H9 (cell line): ENCODE measurements around the gene ARHGEF10L. TPM values are rescaled to one million over a fixed set of nuclear protein-coding genes. Genes with fewer than 3 reads are reported as not detected.

Experiments used
- DNase-seq: peaks from one replicate; pipeline ENCODE4 v3.0.0-alpha.2; 2017
- H2AFZ ChIP-seq: one replicate; pipeline ENCODE4 v1.6.1; 2013; ENCODE audit warnings: mild to moderate bottlenecking, low read length, control low read depth, moderate library complexity
- H2AK5ac ChIP-seq: 2 replicates; pipeline ENCODE4 v1.6.1; 2013; ENCODE audit warnings: low read length, control low read depth, mixed read lengths; ENCODE audit not compliant: insufficient read length
- H2BK120ac ChIP-seq: one replicate; pipeline ENCODE4 v1.6.1; 2013; ENCODE audit warnings: low read depth, mild to moderate bottlenecking, low read length, control low read depth, inconsistent platforms; ENCODE audit not compliant: poor library complexity, severe bottlenecking
- H2BK12ac ChIP-seq: 2 replicates; pipeline ENCODE4 v1.6.1; 2013; ENCODE audit warnings: low read length, control low read depth, mixed read lengths, low read depth; ENCODE audit not compliant: insufficient read length
- H2BK15ac ChIP-seq: 2 replicates; pipeline ENCODE4 v1.6.1; 2013; ENCODE audit warnings: low read depth, low read length, control low read depth
- H2BK20ac ChIP-seq: one replicate; pipeline ENCODE4 v1.6.1; 2013; ENCODE audit warnings: low read depth, mild to moderate bottlenecking, low read length, control low read depth, inconsistent platforms; ENCODE audit not compliant: poor library complexity, severe bottlenecking
- H2BK5ac ChIP-seq: 2 replicates; pipeline ENCODE4 v1.6.1; 2013; ENCODE audit warnings: low read length, control low read depth, mixed read lengths; ENCODE audit not compliant: insufficient read length
- H3K14ac ChIP-seq: 2 replicates; pipeline ENCODE4 v1.6.1; 2013; ENCODE audit warnings: low read length, control low read depth; ENCODE audit not compliant: insufficient read depth
- H3K18ac ChIP-seq: 2 replicates; pipeline ENCODE4 v1.6.1; 2013; ENCODE audit warnings: low read depth, mild to moderate bottlenecking, mixed read lengths, low read length, control low read depth; ENCODE audit not compliant: insufficient read length
- H3K23ac ChIP-seq: 2 replicates; pipeline ENCODE4 v1.6.1; 2013; ENCODE audit warnings: low read length, control low read depth, mixed read lengths, low read depth; ENCODE audit not compliant: insufficient read length
- H3K23me2 ChIP-seq: 2 replicates; pipeline ENCODE4 v1.6.1; 2013; ENCODE audit warnings: low read depth, mild to moderate bottlenecking, mixed read lengths, low read length, control low read depth; ENCODE audit not compliant: insufficient read length, poor library complexity, severe bottlenecking
- H3K27ac ChIP-seq: 2 replicates; pipeline ENCODE4 v1.5.1; 2013; ENCODE audit warnings: low read length, control low read depth, mixed read lengths, low read depth; ENCODE audit not compliant: insufficient read length
- H3K27me3 ChIP-seq: 2 replicates; pipeline ENCODE4 v1.6.1; 2013; ENCODE audit warnings: low read length, control low read depth, inconsistent platforms; ENCODE audit not compliant: insufficient read depth
- H3K4ac ChIP-seq: 2 replicates; pipeline ENCODE4 v1.6.1; 2013; ENCODE audit warnings: low read depth, mild to moderate bottlenecking, control low read depth, inconsistent platforms, low read length, moderate library complexity
- H3K4me1 ChIP-seq: 2 replicates; pipeline ENCODE4 v1.6.1; 2013; ENCODE audit warnings: low read length, control low read depth, inconsistent platforms; ENCODE audit not compliant: insufficient read depth
- H3K4me2 ChIP-seq: 2 replicates; pipeline ENCODE4 v1.6.1; 2013; ENCODE audit warnings: low read length, control low read depth, mixed read lengths; ENCODE audit not compliant: insufficient read length, insufficient read depth
- H3K56ac ChIP-seq: 2 replicates; pipeline ENCODE4 v1.6.1; 2013; ENCODE audit warnings: low read depth, mild to moderate bottlenecking, mixed read lengths, low read length, control low read depth; ENCODE audit not compliant: insufficient read length
- H3K79me1 ChIP-seq: 2 replicates; pipeline ENCODE4 v1.6.1; 2013; ENCODE audit warnings: low read depth, mild to moderate bottlenecking, moderate library complexity, low read length, control low read depth, inconsistent platforms; ENCODE audit not compliant: insufficient read depth, poor library complexity, severe bottlenecking
- H3K79me2 ChIP-seq: 2 replicates; pipeline ENCODE4 v1.6.1; 2013; ENCODE audit warnings: low read length, control low read depth, inconsistent platforms; ENCODE audit not compliant: insufficient read depth
- H3K9ac ChIP-seq: 2 replicates; pipeline ENCODE4 v1.6.1; 2013; ENCODE audit warnings: low read length, control low read depth, mixed read lengths; ENCODE audit not compliant: insufficient read length; ENCODE audit errors: extremely low read depth
- H3K9me3 ChIP-seq: one replicate; pipeline ENCODE4 v1.6.1; 2013; ENCODE audit warnings: low read depth, low read length, inconsistent platforms; ENCODE audit not compliant: control insufficient read depth
- H3T11ph ChIP-seq: one replicate; pipeline ENCODE4 v1.6.1; 2013; ENCODE audit warnings: mild to moderate bottlenecking, low read length, control low read depth, inconsistent platforms
- H4K20me1 ChIP-seq: one replicate; pipeline ENCODE4 v1.6.1; 2013; ENCODE audit not compliant: control insufficient read depth, insufficient read length, insufficient read depth
- H4K5ac ChIP-seq: 2 replicates; pipeline ENCODE4 v1.6.1; 2013; ENCODE audit warnings: low read depth, mild to moderate bottlenecking, mixed read lengths, low read length, control low read depth; ENCODE audit not compliant: insufficient read length
- H4K8ac ChIP-seq: replicated peaks from 2 replicates; pipeline ENCODE4 v1.6.1; 2013; ENCODE audit warnings: low read length, control low read depth, mixed read lengths, low read depth; ENCODE audit not compliant: insufficient read length
- H4K91ac ChIP-seq: 2 replicates; pipeline ENCODE4 v1.6.1; 2013; ENCODE audit warnings: low read depth, mild to moderate bottlenecking, moderate library complexity, mixed read lengths, low read length, control low read depth; ENCODE audit not compliant: insufficient read length
- H3K27ac Mint-ChIP-seq, 3 experiments: 2 replicates in 2 of 3; 3 replicates in 1 of 3; pipeline ENCODE4 v1.8.0; 2020 to 2021; ENCODE audit warnings: mixed read lengths in 3 of 3, mild to moderate bottlenecking in 1 of 3, moderate library complexity in 1 of 3
- H3K27me3 Mint-ChIP-seq: 2 replicates; pipeline ENCODE4 v1.8.0; 2021; ENCODE audit warnings: low read depth, mild to moderate bottlenecking, moderate library complexity, mixed read lengths
- H3K36me3 Mint-ChIP-seq, 3 experiments: 2 replicates in 2 of 3; 3 replicates in 1 of 3; pipeline ENCODE4 v1.8.0; 2020 to 2021; ENCODE audit warnings: low read depth in 3 of 3, mixed read lengths in 3 of 3; ENCODE audit not compliant: insufficient read depth in 1 of 3
- H3K4me1 Mint-ChIP-seq, 2 experiments: 2 replicates each; pipeline ENCODE4 v1.8.0; 2020; ENCODE audit warnings: mixed read lengths in 2 of 2
- H3K4me3 Mint-ChIP-seq, 2 experiments: 2 replicates in 1 of 2; 3 replicates in 1 of 2; pipeline ENCODE4 v1.8.0; 2020 to 2021; ENCODE audit warnings: mild to moderate bottlenecking in 2 of 2, mixed read lengths in 2 of 2, moderate library complexity in 1 of 2
- H3K9me3 Mint-ChIP-seq, 2 experiments: 2 replicates in 1 of 2; 3 replicates in 1 of 2; pipeline ENCODE4 v1.8.0; 2020; ENCODE audit warnings: mild to moderate bottlenecking in 2 of 2, mixed read lengths in 2 of 2, moderate library complexity in 1 of 2
- CTCF ChIP-seq: fragments of 200-600 bp; sonication (generic); conservative IDR thresholded peaks from 3 replicates; pipeline ENCODE4 v1.8.0; 2021; ENCODE audit warnings: antibody characterized with exemption, mild to moderate bottlenecking
- WGBS: extraction: QIAGEN DNeasy Blood & Tissue Kit; methylation state at CpG from one replicate; pipeline ENCODE4 v1.1.7; 2013; ENCODE audit warnings: missing lambda C conversion rate, low lambda C conversion rate, mixed read lengths; ENCODE audit not compliant: insufficient read length; ENCODE audit errors: extremely low coverage; 5-methylcytosine and 5-hydroxymethylcytosine counted together
- total RNA-seq: library from RNA; stranded (reverse); gene quantifications from 2 replicates; pipeline ENCODE4 v1.2.1, GENCODE V29; 2021

Gene ARHGEF10L
- total RNA-seq, 1 experiment from 2014 or later = 20.2 TPM

DNA sequence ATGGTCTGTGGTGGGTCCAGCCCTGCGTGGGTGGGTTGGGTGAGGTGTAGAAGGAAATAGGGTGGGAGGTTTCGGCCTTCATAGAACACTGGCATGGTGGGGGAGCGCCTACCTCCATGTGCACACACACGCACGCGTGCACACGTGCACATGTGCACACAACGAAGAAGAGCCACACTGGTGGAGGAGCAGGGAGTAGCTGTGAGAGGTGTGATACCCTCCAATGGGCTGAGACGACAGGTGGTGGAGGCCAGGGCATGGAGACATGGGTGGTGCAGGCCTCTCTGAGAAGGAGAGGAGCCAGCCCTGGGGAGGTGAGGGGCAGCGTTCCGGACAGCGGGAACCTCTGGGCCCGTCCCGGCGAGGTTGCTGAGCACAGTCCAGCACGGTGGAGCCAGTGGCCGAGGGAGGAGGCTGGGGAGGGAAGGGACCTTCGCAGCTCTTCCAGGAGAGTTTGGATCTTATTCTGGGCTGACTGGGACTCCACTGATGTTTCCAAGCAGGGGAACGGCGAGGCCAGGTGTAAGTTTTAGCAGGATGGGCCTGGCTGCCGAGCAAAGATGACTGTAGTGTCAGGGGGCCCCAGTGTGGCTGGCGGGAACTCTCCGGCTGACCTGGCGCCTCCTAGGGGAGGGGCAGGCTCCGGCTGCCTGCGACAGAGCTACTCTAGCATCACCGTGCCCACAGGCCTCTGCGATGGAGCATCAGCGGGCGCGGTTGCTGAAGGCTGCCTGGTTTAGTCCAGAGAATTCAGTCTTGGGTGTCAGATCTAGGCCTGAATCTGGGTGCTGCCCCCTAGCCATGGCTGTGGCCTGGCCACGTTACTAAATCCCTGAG is 107.2 kb downstream of the ARHGEF10L start:
- no CpG with 5 or more reads among the region's 32 CpGs for WGBS
- H4K5ac ChIP-seq = no peak overlapping the region
- no peaks in the 10 kb centered on the region for H4K20me1 ChIP-seq
- H2BK5ac ChIP-seq = no peak overlapping the region
- no peaks in the 10 kb centered on the region for H3K4me1 ChIP-seq
- H2BK20ac ChIP-seq = no peak overlapping the region
- H3K23ac ChIP-seq = no peak overlapping the region
- H3K56ac ChIP-seq = no peak overlapping the region
- no peak overlapping the region for H3K27ac ChIP-seq
- Mint-ChIP-seq H3K27ac (peak overlapping the region; percentile 9 to 63 (median 30); a peak in 6 of 7 replicates), H3K27me3 (no peaks in the 10 kb centered on the region), H3K9me3 (no peaks in the 10 kb centered on the region), H3K4me3 (no peak overlapping the region), H3K36me3 (peaks cover 5 to 24% (median 10%) of the 10 kb centered on the region in 3 experiments; a peak in 6 of 7 replicates), H3K4me1 (peaks cover 0 to 12% of the 10 kb centered on the region in 2 experiments; a peak in 2 of 4 replicates)
- peak; percentile 43 for DNase-seq
- no peak overlapping the region for H3K9ac ChIP-seq
- no peaks in the 10 kb centered on the region for H3K79me2 ChIP-seq
- H3K9me3 ChIP-seq = no peaks in the 10 kb centered on the region
- H3K4ac ChIP-seq = no peak overlapping the region
- no peak overlapping the region for H2AFZ ChIP-seq
- H4K8ac ChIP-seq = no peak overlapping the region
- H3K79me1 ChIP-seq = no peaks in the 10 kb centered on the region
- H3K4me2 ChIP-seq = no peak overlapping the region
- H3T11ph ChIP-seq = no peak overlapping the region
- H3K27me3 ChIP-seq = no peaks in the 10 kb centered on the region
- peak; percentile 44; the same call in 1 of the 3 replicates for TF ChIP-seq CTCF
- no peak overlapping the region for H2AK5ac ChIP-seq
- no peak overlapping the region for H2BK12ac ChIP-seq
- no peak overlapping the region for H3K14ac ChIP-seq
- no peak overlapping the region for H2BK120ac ChIP-seq
- H3K18ac ChIP-seq = no peak overlapping the region
- H3K23me2 ChIP-seq = no peaks in the 10 kb centered on the region
- no peak overlapping the region for H4K91ac ChIP-seq
- no peak overlapping the region for H2BK15ac ChIP-seq
